PFSK-1 (cell line): ENCODE data around the gene RPLP2.

Experiments used
- FOXP2 ChIP-seq: optimal IDR thresholded peaks from 2 replicates; pipeline ENCODE3; 2011; ENCODE audit warnings: borderline replicate concordance, control low read depth, inconsistent platforms; ENCODE audit not compliant: insufficient read depth; ENCODE audit errors: extremely low read length, extremely low read depth
- POLR2AphosphoS5 ChIP-seq: IDR thresholded peaks from 2 replicates; pipeline ENCODE4 v1.6.1; 2012; ENCODE audit warnings: low read depth, mild to moderate bottlenecking, control low read depth, low read length, moderate library complexity
- REST ChIP-seq, 2 experiments: IDR thresholded peaks; 2 replicates each; pipeline versions ENCODE4 v1.6.1 to v1.8.0; 2011 to 2012; ENCODE audit warnings: low read depth in 2 of 2, low read length in 2 of 2, control low read depth in 1 of 2, inconsistent platforms in 1 of 2, mild to moderate bottlenecking in 1 of 2, moderate library complexity in 1 of 2; ENCODE audit not compliant: insufficient read depth in 1 of 2
- SIN3A ChIP-seq: IDR thresholded peaks from 2 replicates; pipeline ENCODE4 v1.6.1; 2012; ENCODE audit warnings: mild to moderate bottlenecking, low read length, moderate library complexity, borderline replicate concordance; ENCODE audit not compliant: insufficient read depth
- TAF1 ChIP-seq: IDR thresholded peaks from 2 replicates; pipeline ENCODE4 v1.6.1; 2012; ENCODE audit warnings: low read length, control low read depth, borderline replicate concordance; ENCODE audit not compliant: insufficient read depth

RPLP2 gene

GRCh38 chr11:842370-843002, 32.7 kb downstream of the RPLP2 start, which contains the start of the genes POLR2L and TSPAN4:
Gene POLR2L (minus strand): TSS chr11:842529. CDS start chr11:842508, 21 bp downstream.
Gene TSPAN4 (plus strand): TSS chr11:842852. CDS start chr11:850305, 7,453 bp downstream.
- TF ChIP-seq POLR2AphosphoS5 (peak; percentile 99), REST (IDR thresholded peaks at IDR 0.05; ENCODE audit: insufficient read depth in 1 of 2, low read depth in 2 of 2, low read length in 2 of 2) (0 out of 4 replicates have a peak, but pooled peaks of 1 of the 2 experiments have one; percentile 19), SIN3A (peak; percentile 97; the same call in 1 of the 2 replicates), FOXP2 (no peak), TAF1 (peak; percentile 88; the same call in 1 of the 2 replicates)

GRCh38 chr11:843086-843734, 33.4 kb downstream of the RPLP2 start:
- no peak for TF ChIP-seq REST (IDR thresholded peaks at IDR 0.05; ENCODE audit: insufficient read depth in 1 of 2, low read depth in 2 of 2, low read length in 2 of 2)
- no peak for TF ChIP-seq POLR2AphosphoS5
- no peak for TF ChIP-seq FOXP2
- no peak for TF ChIP-seq SIN3A
- no peak for TF ChIP-seq TAF1

GRCh38 chr11:843818-844692, 34.3 kb downstream of the RPLP2 start:
- TF ChIP-seq POLR2AphosphoS5, result peak; percentile 67; the same call in 1 of the 2 replicates
- peak; percentile 54 to 80; a peak in 3 of 4 replicates for TF ChIP-seq REST (IDR thresholded peaks at IDR 0.05; ENCODE audit: insufficient read depth in 1 of 2, low read depth in 2 of 2, low read length in 2 of 2)
- TF ChIP-seq FOXP2, result no peak
- peak; percentile 92; the same call in 1 of the 2 replicates for TF ChIP-seq SIN3A
- TF ChIP-seq TAF1, result peak; percentile 75

GRCh38 chr11:844693-845644, 35.2 kb downstream of the RPLP2 start:
- no peak for TF ChIP-seq TAF1
- TF ChIP-seq REST (IDR thresholded peaks at IDR 0.05; ENCODE audit: insufficient read depth in 1 of 2, low read depth in 2 of 2, low read length in 2 of 2), result no peak
- TF ChIP-seq SIN3A, result no peak
